Activated CD4-positive, alpha-beta T cell treated with anti-CD3 and anti-CD28 coated beads, Interleukin-2, amount 10 ng/mL, durations not matched to agents 24 days and 14 days (primary cell): ENCODE data around the gene KRTAP9-1. TPM values are rescaled to one million over a fixed set of nuclear protein-coding genes. Genes with fewer than 3 reads are reported as not detected.
"Not testable (repeated sequence)": the region's sequence is repeated elsewhere in the genome, so short reads cannot be mapped to it uniquely, and the experiment has no call there.

Source experiments
- DNase-seq: peaks from one replicate; pipeline ENCODE4 v3.0.0; 2022
- H3K27ac Mint-ChIP-seq: one replicate; pipeline ENCODE4 v1.8.0; 2022; ENCODE audit warnings: mild to moderate bottlenecking, mixed read lengths
- H3K27me3 Mint-ChIP-seq: one replicate; pipeline ENCODE4 v1.8.0; 2022; ENCODE audit warnings: mixed read lengths
- H3K36me3 Mint-ChIP-seq: one replicate; pipeline ENCODE4 v1.8.0; 2022; ENCODE audit warnings: low read depth, mild to moderate bottlenecking, mixed read lengths
- H3K4me1 Mint-ChIP-seq: one replicate; pipeline ENCODE4 v1.8.0; 2021; ENCODE audit warnings: mixed read lengths
- H3K4me3 Mint-ChIP-seq: one replicate; pipeline ENCODE4 v1.8.0; 2022; ENCODE audit warnings: mild to moderate bottlenecking, moderate library complexity, mixed read lengths
- H3K9me3 Mint-ChIP-seq: one replicate; pipeline ENCODE4 v1.8.0; 2021; ENCODE audit warnings: mixed read lengths
- intact Hi-C: fragments of 100-400 bp; cut with micrococcal nuclease; formaldehyde crosslinking; loops from one replicate; pipeline ENCODE4 v1.15.1; 2023
- total RNA-seq: library from RNA; stranded (reverse); gene quantifications from 2 replicates; pipeline ENCODE4 v1.2.3, GENCODE V29; 2022

The KRTAP9-1 gene
- total RNA-seq, 1 donor from 2014 or later: not detected

DNA sequence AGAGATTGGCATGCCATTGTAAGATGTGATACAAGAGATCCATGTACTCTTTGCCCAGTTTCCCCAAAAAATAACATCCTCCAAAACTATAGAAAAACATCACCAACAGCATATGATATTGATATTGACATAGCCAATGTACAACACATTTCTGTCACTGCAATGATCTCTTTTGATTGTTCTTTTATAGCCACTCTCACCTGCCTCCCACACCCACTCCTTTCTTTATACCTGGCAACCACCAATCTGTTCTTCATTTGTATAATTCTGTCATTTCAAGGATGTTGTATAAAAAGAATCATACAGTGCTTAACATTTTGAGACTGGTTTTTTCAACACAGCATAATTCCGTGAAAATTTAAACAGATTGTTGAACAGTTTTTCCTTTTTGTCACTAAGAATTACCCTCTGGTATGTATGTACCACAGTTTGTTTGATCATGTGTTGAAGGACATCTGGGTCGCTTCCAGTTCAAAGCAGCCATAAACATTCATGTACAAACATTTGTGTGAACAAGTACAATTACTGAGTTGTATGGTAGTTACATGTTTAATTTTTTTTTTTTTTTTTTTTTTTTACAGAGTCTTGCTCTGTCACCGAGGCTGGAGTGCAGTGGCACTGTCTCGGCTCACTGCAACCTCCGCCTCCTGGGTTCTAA is 9.9 kb downstream of the KRTAP9-1 start:
- H3K27ac Mint-ChIP-seq: no peak overlapping the region
- H3K9me3 Mint-ChIP-seq: peaks cover 3% of the 10 kb centered on the region

DNA sequence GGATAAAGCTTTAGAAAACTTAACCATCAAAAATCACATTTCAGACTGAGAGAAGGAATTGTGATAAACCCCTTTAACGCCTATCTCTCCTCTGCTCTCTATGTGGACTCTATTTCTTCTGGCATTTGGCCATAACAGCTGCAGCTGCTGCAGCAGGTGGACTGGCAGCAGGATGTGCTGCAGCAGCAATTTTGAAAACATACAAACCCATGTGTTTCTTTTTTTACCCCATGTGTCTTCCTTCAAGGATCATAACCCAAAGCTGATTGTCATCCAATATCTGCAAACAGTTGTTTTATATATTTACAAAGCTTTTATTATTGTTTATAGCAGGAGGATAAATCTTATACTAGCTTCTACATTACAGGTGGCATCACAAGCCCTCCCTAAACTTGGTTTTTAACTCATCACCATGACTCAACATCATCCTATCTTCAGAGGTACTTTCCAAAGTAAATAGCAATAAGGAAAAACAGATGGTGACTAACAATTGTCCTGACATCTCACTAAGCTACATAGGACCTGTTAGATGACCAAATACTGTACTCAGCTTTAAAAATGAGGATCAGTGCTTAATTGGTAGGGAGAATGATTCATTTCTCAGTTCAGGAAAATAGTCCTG is 22.3 kb downstream of the KRTAP9-1 start:
- peaks cover 22% of the 10 kb centered on the region for H3K27me3 Mint-ChIP-seq
- H3K4me1 Mint-ChIP-seq: no peaks in the 10 kb centered on the region
- H3K4me3 Mint-ChIP-seq: no peak overlapping the region
- no peaks in the 10 kb centered on the region for H3K9me3 Mint-ChIP-seq
- intact Hi-C loops: no loop called here
- H3K36me3 Mint-ChIP-seq: no peaks in the 10 kb centered on the region
- no peak for DNase-seq
- H3K27ac Mint-ChIP-seq: no peak overlapping the region

More for the DNA sequence above, 9.9 kb downstream of the KRTAP9-1 start:
- H3K4me3 Mint-ChIP-seq: no peak overlapping the region
- intact Hi-C loops: no loop called here
- H3K4me1 Mint-ChIP-seq: no peaks in the 10 kb centered on the region
- DNase-seq: no peak
- H3K36me3 Mint-ChIP-seq: no peaks in the 10 kb centered on the region
- peaks cover 5% of the 10 kb centered on the region for H3K27me3 Mint-ChIP-seq

DNA sequence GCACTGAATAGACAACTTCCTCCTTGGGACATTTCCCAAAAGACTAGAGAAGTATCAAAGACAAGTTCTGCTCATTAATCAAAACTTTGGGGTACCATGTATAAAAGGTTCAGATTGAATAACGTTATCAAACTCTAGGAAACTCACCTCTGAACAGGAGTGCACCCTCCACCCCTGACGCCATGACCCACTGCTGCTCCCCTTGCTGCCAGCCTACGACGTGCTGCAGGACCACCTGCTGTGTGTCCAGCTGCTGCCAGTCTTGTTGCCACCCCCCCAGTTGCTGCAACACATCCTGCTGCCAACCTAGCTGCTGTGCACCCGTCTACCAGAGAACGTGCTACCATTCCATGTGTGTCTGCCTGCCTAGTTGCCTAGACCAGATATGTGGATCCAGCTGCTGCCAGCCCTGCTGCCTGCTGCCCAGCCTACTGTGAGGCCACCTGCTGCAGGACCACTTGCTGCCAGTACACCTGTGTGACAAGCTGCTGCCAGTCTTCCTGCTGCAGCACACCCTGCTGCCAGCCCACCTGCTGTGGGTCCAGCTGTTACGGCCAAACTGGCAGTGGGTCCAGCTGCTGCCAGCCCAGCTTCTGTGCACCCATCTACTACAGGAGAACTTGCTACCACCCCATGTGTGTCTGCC is 23.0 kb downstream of the KRTAP9-1 start:
- no peaks in the 10 kb centered on the region for H3K36me3 Mint-ChIP-seq
- intact Hi-C loops: no loop called here

DNA sequence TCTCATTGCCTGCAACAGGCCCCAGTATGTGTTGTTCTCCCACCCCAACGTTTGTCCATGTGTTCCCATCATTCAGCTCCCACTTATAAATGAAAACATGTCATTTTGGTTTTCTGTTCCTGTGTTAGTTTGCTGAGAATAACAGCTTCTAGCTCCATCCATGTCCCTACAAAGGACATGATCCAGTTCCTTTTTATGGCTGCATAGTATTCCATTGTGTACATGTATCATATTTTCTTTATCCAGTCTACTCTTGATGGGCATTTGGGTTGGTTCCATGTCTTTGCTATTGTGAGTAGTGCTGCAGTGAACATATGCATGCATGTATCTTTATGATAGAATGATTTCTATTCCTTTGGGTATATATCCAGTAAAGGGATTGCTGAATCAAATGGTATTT is 26.0 kb downstream of the KRTAP9-1 start:
- intact Hi-C loops: no loop called here
- no peak for DNase-seq
- Mint-ChIP-seq H3K36me3 (no peaks in the 10 kb centered on the region), H3K9me3 (no peaks in the 10 kb centered on the region), H3K27ac (no peak overlapping the region), H3K4me1 (no peaks in the 10 kb centered on the region), H3K27me3 (peaks cover 3% of the 10 kb centered on the region), H3K4me3 (no peak overlapping the region)

More for the DNA sequence above, 23.0 kb downstream of the KRTAP9-1 start:
- Mint-ChIP-seq H3K4me1 (no peaks in the 10 kb centered on the region), H3K4me3 (no peak overlapping the region), H3K27me3 (peaks cover 20% of the 10 kb centered on the region), H3K9me3 (no peaks in the 10 kb centered on the region), H3K27ac (no peak overlapping the region)
- DNase-seq: no peak

DNA sequence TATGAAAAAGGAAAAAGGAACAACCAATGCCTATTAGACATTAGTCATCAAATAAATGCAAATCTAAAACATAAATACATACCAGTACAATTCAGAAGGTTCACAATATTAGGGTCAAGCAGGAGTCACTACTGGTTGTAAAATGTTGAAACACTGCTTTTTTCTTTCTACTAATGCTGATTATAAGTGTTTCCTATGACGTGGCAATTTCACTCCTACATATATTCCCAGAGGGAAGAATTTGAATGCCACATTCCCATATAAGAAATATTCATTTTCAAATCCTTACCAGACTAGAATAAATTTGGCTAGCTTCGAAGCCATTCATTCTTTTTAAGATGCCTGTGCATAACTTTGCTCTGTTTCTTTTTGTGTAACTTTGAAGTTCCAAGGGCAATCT is 34.1 kb downstream of the KRTAP9-1 start:
- no peak for DNase-seq
- Mint-ChIP-seq H3K36me3 (no peaks in the 10 kb centered on the region), H3K27ac (no peak overlapping the region), H3K4me1 (no peaks in the 10 kb centered on the region), H3K27me3 (peaks cover 10% of the 10 kb centered on the region), H3K9me3 (no peaks in the 10 kb centered on the region), H3K4me3 (no peak overlapping the region)
- intact Hi-C loops: no loop called here

DNA sequence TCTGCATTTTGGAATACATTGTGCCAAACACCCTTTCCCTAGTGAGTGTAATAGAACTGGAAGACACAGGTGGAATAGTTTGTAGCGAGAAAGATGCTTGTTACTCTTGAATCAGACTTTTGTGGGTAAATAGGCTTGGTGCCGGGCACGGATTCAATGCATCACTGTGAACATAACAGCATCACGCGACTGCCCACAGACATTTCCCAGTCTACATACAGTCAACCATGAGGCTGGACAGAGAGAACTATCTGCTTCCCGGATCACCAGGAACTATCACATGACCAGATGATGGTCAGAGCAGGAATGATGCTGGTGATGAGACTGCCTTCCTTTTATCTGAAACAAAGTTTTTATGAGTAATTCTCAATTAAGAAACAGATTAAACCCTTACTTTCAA is 36.4 kb downstream of the KRTAP9-1 start:
- DNase-seq: peak; percentile 40
- Mint-ChIP-seq H3K4me1 (no peaks in the 10 kb centered on the region), H3K27me3 (peaks cover 7% of the 10 kb centered on the region), H3K4me3 (no peak overlapping the region), H3K36me3 (no peaks in the 10 kb centered on the region), H3K27ac (no peak overlapping the region), H3K9me3 (no peaks in the 10 kb centered on the region)
- intact Hi-C loops: no loop called here

DNA sequence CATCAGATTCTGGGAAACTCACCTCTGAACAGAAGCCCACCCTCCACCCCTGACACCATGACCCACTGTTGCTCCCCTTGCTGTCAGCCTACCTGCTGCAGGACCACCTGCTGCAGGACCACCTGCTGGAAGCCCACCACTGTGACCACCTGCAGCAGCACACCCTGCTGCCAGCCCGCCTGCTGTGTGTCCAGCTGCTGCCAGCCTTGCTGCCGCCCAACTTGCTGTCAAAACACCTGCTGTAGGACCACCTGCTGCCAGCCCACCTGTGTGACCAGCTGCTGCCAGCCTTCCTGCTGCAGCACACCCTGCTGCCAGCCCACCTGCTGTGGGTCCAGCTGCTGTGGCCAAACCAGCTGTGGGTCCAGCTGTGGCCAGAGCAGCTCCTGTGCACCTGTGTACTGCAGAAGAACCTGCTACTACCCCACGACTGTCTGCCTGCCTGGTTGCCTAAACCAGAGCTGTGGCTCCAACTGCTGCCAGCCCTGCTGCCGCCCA is 37.0 kb downstream of the KRTAP9-1 start, which contains the start of gene KRTAP9-2:
Gene KRTAP9-2, plus strand, starts transcription at position 51 of the 498 bp plus-strand sequence. Its CDS starts 7 bp downstream, at position 58.
- H3K36me3 Mint-ChIP-seq, H3K4me3 Mint-ChIP-seq, H3K4me1 Mint-ChIP-seq, H3K27ac Mint-ChIP-seq, H3K9me3 Mint-ChIP-seq, H3K27me3 Mint-ChIP-seq, intact Hi-C loops, DNase-seq: not testable (repeated sequence)

DNA sequence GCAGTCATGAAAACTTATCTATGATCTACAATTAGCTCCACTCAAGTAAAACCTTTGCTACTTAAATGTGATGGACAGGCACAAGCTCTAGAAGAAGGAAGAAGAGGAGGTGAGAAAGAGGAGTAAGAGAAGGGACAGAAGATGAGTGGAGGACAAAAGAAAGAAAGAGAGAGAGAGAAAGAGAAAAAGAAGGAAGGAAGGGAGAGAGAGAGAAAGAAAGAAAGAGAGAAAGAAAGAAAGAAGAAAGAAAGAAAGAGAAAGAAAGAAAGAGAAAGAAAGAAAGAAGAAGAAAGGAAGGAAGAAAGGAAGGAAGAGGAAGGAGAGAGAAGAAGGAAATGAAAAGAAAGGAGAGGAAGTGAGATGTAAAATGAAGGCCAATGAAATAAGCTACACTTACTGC is 40.4 kb downstream of the KRTAP9-1 start:
- no peaks in the 10 kb centered on the region for H3K36me3 Mint-ChIP-seq
- H3K4me3 Mint-ChIP-seq: no peak overlapping the region
- H3K4me1 Mint-ChIP-seq: no peaks in the 10 kb centered on the region
- H3K9me3 Mint-ChIP-seq: no peaks in the 10 kb centered on the region
- intact Hi-C loops: no loop called here
- H3K27ac Mint-ChIP-seq: no peak overlapping the region
- DNase-seq: no peak
- peaks cover 17% of the 10 kb centered on the region for H3K27me3 Mint-ChIP-seq

DNA sequence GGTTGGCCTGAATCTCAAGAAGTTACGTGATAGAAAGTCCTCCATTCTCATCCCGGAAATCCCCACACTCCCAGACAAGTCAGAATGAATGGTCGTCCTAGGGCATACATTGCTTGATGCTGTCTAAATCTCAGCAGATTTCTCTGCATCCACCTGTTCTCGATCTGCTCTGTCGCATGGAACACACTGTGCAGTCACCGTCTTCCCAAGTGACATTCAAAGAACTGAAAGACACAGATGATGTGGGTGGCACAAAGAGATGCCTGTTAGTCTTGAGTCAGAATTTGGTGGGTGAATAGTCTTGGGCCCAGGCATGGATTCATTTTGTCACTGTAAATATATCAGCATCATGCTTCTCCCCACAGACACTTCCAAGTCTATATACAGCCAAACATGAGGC is 42.0 kb downstream of the KRTAP9-1 start:
- DNase-seq: no peak
- H3K36me3 Mint-ChIP-seq: no peaks in the 10 kb centered on the region
- no peaks in the 10 kb centered on the region for H3K4me1 Mint-ChIP-seq
- H3K27ac Mint-ChIP-seq: no peak overlapping the region
- H3K4me3 Mint-ChIP-seq: no peak overlapping the region
- H3K27me3 Mint-ChIP-seq: peaks cover 22% of the 10 kb centered on the region
- intact Hi-C loops: no loop called here
- H3K9me3 Mint-ChIP-seq: no peaks in the 10 kb centered on the region

DNA sequence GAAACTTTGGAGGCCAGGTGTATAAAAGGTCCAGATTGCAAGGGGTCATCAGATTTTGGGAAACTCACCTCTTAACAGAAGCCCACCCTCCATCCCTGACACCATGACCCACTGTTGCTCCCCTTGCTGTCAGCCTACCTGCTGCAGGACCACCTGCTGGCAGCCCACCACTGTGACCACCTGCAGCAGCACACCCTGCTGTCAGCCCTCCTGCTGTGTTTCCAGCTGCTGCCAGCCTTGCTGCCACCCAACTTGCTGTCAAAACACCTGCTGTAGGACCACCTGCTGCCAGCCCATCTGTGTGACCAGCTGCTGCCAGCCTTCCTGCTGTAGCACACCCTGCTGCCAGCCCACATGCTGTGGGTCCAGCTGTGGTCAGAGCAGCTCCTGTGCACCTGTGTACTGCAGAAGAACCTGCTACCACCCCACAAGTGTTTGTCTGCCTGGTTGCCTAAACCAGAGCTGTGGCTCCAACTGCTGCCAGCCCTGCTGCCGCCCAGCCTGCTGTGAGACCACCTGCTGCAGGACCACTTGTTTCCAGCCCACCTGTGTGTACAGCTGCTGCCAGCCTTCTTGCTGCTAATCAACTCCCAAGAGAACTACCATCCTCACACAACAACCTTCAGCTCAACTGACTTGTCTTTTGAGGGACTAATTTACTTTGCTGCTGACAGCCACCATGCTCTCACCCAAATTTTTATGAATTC is 42.9 kb downstream of the KRTAP9-1 start, which contains the start of gene KRTAP9-3:
Gene KRTAP9-3, plus strand, starts transcription at position 51 of the 707 bp plus-strand sequence. Its CDS starts 53 bp downstream, at position 104.
- intact Hi-C loops, H3K9me3 Mint-ChIP-seq, H3K4me3 Mint-ChIP-seq, H3K36me3 Mint-ChIP-seq, DNase-seq, H3K4me1 Mint-ChIP-seq, H3K27ac Mint-ChIP-seq: not testable (repeated sequence)
- peaks cover 23% of the 10 kb centered on the region for H3K27me3 Mint-ChIP-seq

DNA sequence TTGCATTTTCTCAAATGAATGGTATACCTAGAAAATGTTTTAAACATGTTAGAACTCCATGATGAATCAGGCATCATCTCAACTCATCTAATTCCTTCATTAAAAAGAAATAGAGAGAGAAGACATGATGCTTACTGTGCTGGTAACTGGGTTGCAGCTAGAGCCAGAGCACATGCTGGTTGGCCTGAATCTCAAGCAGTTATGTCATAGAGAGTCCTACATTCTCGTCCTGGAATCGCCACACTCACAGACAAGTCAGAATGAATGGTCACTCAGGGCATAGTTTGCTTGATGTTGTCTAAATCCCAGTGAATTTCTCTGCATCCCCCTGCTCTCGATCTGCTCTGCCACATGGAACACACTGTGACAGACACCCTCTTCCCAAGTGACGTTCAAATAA is 47.4 kb downstream of the KRTAP9-1 start:
- H3K9me3 Mint-ChIP-seq, H3K4me1 Mint-ChIP-seq, H3K36me3 Mint-ChIP-seq, intact Hi-C loops, H3K27ac Mint-ChIP-seq, H3K4me3 Mint-ChIP-seq, DNase-seq: not testable (repeated sequence)
- H3K27me3 Mint-ChIP-seq: peaks cover 17% of the 10 kb centered on the region

DNA sequence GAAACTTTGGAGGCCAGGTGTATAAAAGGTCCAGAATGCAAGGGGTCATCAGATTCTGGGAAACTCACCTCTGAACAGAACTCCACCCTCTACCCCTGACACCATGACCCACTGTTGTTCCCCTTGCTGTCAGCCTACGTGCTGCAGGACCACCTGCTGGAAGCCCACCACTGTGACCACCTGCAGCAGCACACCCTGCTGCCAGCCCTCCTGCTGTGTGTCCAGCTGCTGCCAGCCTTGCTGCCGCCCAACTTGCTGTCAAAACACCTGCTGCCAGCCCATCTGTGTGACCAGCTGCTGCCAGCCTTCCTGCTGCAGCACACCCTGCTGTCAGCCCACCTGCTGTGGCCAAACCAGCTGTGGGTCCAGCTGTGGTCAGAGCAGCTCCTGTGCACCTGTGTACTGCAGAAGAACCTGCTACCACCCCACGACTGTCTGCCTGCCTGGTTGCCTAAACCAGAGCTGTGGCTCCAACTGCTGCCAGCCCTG is 48.3 kb downstream of the KRTAP9-1 start, which contains the start of gene KRTAP9-8:
Gene KRTAP9-8, plus strand, starts transcription at position 51 of the 489 bp plus-strand sequence. Its CDS starts 53 bp downstream, at position 104.
- H3K36me3 Mint-ChIP-seq, H3K4me3 Mint-ChIP-seq, H3K9me3 Mint-ChIP-seq, H3K27ac Mint-ChIP-seq, DNase-seq, H3K4me1 Mint-ChIP-seq, intact Hi-C loops: not testable (repeated sequence)
- H3K27me3 Mint-ChIP-seq: peaks cover 19% of the 10 kb centered on the region
